Measurements from ENCODE around the gene CYB5R3.

Gene CYB5R3

GRCh38 chr22:42604403-42604802, 44.8 kb downstream of the CYB5R3 start:
- Histone ChIP-seq H2AFZ (ENCODE audit: low read depth) (no peak overlapping the region), H3K4me1 (ENCODE audit: low read depth, poor library complexity, severe bottlenecking) (no peaks in the 10 kb centered on the region), H3K9ac (no peak overlapping the region), H3K27me3 (ENCODE audit: insufficient read depth, low read depth) (no peaks in the 10 kb centered on the region), H3K36me3 (ENCODE audit: insufficient read depth) (peaks cover 3% of the 10 kb centered on the region; the same call in 1 of the 2 replicates), H3K4me3 (IDR thresholded peaks at IDR 0.05; ENCODE audit: insufficient read depth, low read depth, low read length) (no peak overlapping the region), H4K20me1 (ENCODE audit: insufficient read depth) (no peaks in the 10 kb centered on the region; the same call in 1 of the 2 replicates), H3K27ac (no peak overlapping the region), H3K4me2 (no peak overlapping the region), H3K79me2 (ENCODE audit: insufficient read depth, low read depth) (peaks cover 83% of the 10 kb centered on the region)
- no peak for TF ChIP-seq CTCF (conservative IDR thresholded peaks at IDR 0.05; ENCODE audit: low read depth, low read length)

DNA sequence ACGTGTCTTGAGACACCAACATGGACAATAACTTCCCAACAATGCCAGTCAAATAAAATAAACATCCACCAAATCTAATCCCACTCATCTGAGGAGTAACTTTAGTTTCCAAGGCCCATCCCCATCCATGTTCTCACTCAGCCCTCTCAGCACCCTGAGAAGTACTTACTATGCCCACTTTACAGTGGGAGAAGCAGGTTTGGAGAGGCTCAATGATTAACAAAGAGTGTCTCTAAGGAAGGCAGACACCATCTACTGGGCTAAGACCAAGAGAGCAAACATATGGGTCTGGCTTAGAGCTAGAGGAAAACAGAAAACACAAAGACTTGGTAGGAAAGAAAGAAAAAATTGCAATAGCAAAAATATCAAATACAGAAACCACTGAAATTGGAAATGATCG, 45.8 kb downstream of the CYB5R3 start:
- Histone ChIP-seq H3K9ac (no peak overlapping the region), H3K36me3 (ENCODE audit: insufficient read depth) (peaks cover 11% of the 10 kb centered on the region; the same call in 1 of the 2 replicates), H3K27ac (no peak overlapping the region), H3K79me2 (ENCODE audit: insufficient read depth, low read depth) (peaks cover 73% of the 10 kb centered on the region), H3K4me3 (IDR thresholded peaks at IDR 0.05; ENCODE audit: insufficient read depth, low read depth, low read length) (no peak overlapping the region), H3K4me2 (no peak overlapping the region), H3K27me3 (ENCODE audit: insufficient read depth, low read depth) (no peaks in the 10 kb centered on the region), H2AFZ (ENCODE audit: low read depth) (no peak overlapping the region), H4K20me1 (ENCODE audit: insufficient read depth) (no peaks in the 10 kb centered on the region; the same call in 1 of the 2 replicates), H3K4me1 (ENCODE audit: low read depth, poor library complexity, severe bottlenecking) (no peaks in the 10 kb centered on the region)
- TF ChIP-seq CTCF (conservative IDR thresholded peaks at IDR 0.05; ENCODE audit: low read depth, low read length): no peak

GRCh38 chr22:42602470-42602869, 46.7 kb downstream of the CYB5R3 start:
- no peak overlapping the region for H3K27ac ChIP-seq
- no peak overlapping the region for H3K4me3 ChIP-seq (IDR thresholded peaks at IDR 0.05; ENCODE audit: insufficient read depth, low read depth, low read length)
- H2AFZ ChIP-seq (ENCODE audit: low read depth): no peak overlapping the region
- TF ChIP-seq CTCF (conservative IDR thresholded peaks at IDR 0.05; ENCODE audit: low read depth, low read length): no peak
- no peak overlapping the region for H3K9ac ChIP-seq
- H3K4me1 ChIP-seq (ENCODE audit: low read depth, poor library complexity, severe bottlenecking): no peaks in the 10 kb centered on the region
- H3K4me2 ChIP-seq: no peak overlapping the region
- no peaks in the 10 kb centered on the region for H3K27me3 ChIP-seq (ENCODE audit: insufficient read depth, low read depth)
- H3K79me2 ChIP-seq (ENCODE audit: insufficient read depth, low read depth): peaks cover 65% of the 10 kb centered on the region
- peaks cover 12% of the 10 kb centered on the region; the same call in 1 of the 2 replicates for H3K36me3 ChIP-seq (ENCODE audit: insufficient read depth)
- no peaks in the 10 kb centered on the region; the same call in 1 of the 2 replicates for H4K20me1 ChIP-seq (ENCODE audit: insufficient read depth)

DNA sequence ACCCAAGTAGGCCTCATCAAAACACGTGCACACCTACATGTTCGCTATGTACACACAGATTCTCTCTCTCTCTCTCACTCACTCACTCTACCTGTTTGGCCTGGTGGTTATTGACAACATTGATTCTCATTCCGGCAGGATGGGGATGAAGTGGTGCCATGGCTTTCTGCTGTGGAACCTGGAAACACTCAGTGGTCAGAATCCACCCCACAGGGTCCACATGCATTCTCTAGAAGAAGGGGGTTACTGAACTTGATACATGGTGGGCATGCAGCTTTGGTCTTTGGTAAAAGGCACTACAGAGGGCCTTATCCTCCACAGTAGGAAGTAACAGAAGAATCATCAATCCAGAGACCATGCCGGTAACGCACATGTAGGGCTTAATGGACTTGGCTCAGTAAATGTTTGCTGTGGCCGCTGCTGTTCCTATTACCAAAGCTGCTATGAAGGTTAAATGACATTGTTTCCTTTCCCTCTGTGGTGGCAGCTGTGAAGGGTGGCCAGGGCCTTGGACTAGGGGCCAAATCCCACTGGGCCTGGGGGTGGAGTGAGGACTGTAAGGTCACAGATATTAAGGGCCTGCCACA, 47.2 kb downstream of the CYB5R3 start:
- no peak overlapping the region for H2AFZ ChIP-seq (ENCODE audit: low read depth)
- no peaks in the 10 kb centered on the region for H3K27me3 ChIP-seq (ENCODE audit: insufficient read depth, low read depth)
- H4K20me1 ChIP-seq (ENCODE audit: insufficient read depth): no peaks in the 10 kb centered on the region; the same call in 1 of the 2 replicates
- TF ChIP-seq CTCF (conservative IDR thresholded peaks at IDR 0.05; ENCODE audit: low read depth, low read length): no peak
- H3K27ac ChIP-seq: no peak overlapping the region
- H3K9ac ChIP-seq: no peak overlapping the region
- peaks cover 61% of the 10 kb centered on the region for H3K79me2 ChIP-seq (ENCODE audit: insufficient read depth, low read depth)
- H3K4me2 ChIP-seq: no peak overlapping the region
- H3K36me3 ChIP-seq (ENCODE audit: insufficient read depth): peaks cover 12% of the 10 kb centered on the region; the same call in 1 of the 2 replicates
- H3K4me3 ChIP-seq (IDR thresholded peaks at IDR 0.05; ENCODE audit: insufficient read depth, low read depth, low read length): no peak overlapping the region
- no peaks in the 10 kb centered on the region for H3K4me1 ChIP-seq (ENCODE audit: low read depth, poor library complexity, severe bottlenecking)
